ENCODE data around the gene FAM184A. TPM values are rescaled to one million over a fixed set of nuclear protein-coding genes. Genes with fewer than 3 reads are reported as not detected.
A peak's percentile ranks its signal among the peaks of the same experiment; 100 is the strongest.

FAM184A gene
- total RNA-seq, 1 experiment from 2014 or later: 1.3 TPM

DNA sequence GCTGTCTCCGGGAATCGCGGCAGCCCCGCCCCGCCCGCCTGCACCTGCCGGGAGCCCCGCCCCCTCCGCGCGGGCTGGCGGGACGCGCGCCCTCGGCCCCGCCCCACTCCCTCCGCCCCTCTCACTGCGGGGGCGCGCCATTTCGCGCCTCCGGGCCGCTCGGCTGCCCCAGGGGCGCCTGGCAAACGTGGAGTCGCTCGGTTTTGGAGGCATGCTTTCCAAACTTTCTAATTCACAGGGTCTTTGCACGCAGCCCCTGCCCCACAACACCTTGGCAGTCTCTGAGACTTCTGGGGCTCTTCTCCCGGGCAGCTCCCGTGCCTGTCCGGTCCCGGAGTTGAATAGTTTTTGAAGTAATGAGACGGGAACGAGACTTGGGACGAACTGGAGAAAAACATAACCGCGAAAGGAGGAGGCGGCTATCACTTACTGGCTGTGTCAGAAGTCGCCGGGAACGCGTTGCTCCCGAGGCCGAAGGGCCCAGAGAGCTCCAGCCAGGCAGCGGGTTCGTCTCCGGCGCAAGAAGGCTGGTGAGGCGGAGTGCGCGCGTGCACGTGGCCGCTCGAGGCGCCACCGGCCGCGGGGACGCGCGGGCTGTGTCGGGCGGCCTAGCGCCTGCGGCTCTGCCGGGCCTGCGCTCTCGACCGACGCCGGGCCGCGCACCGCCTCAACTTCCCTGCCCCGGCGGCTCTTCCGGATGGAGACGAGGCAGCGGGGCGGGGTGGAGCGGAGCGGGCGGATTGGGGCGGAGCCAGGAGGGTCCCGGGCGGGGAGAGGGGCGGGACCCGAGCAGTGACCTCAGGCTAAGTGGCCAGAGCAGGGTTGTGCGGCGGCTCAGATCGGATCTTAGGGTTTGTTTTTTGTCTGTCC lies 143.8 kb downstream of the FAM184A start, which contains the start of gene MCM9:
TSS of gene MCM9 (minus strand) at position 699 of the 870 bp plus-strand sequence. CDS start 3,436 bp downstream, outside the sequence.
- Mint-ChIP-seq H3K9me3 (ENCODE audit: unreplicated experiment) (no peaks in the 10 kb centered on the region), H3K27me3 (ENCODE audit: insufficient read depth, unreplicated experiment) (no peaks in the 10 kb centered on the region), H3K4me1 (ENCODE audit: insufficient read depth, unreplicated experiment) (peaks cover 23% of the 10 kb centered on the region), H3K27ac (ENCODE audit: low read depth, unreplicated experiment) (peak within 1 kb of the TSS; percentile 82), H3K4me3 (ENCODE audit: unreplicated experiment) (peak within 1 kb of the TSS; percentile 85), H3K36me3 (ENCODE audit: insufficient read depth, unreplicated experiment) (peaks cover 9% of the 10 kb centered on the region)
- no TSS peak for BruUV-seq (replicated peaks)
- TF ChIP-seq, protein P1, sequence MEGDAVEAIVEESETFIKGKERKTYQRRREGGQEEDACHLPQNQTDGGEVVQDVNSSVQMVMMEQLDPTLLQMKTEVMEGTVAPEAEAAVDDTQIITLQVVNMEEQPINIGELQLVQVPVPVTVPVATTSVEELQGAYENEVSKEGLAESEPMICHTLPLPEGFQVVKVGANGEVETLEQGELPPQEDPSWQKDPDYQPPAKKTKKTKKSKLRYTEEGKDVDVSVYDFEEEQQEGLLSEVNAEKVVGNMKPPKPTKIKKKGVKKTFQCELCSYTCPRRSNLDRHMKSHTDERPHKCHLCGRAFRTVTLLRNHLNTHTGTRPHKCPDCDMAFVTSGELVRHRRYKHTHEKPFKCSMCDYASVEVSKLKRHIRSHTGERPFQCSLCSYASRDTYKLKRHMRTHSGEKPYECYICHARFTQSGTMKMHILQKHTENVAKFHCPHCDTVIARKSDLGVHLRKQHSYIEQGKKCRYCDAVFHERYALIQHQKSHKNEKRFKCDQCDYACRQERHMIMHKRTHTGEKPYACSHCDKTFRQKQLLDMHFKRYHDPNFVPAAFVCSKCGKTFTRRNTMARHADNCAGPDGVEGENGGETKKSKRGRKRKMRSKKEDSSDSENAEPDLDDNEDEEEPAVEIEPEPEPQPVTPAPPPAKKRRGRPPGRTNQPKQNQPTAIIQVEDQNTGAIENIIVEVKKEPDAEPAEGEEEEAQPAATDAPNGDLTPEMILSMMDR (IDR thresholded peaks at IDR 0.05; ENCODE audit: unreplicated experiment): no peak
- intact Hi-C loops (cut with micrococcal nuclease): loop anchor here (1.0 kb wide), 1 partner anchor 40 kb away; the partner anchor contains the start of gene ASF1A
- POLR2A ChIA-PET: interaction anchor here (0.6 to 2.5 kb wide), 16 partner anchors 9 to 1264 kb away, joined by 3 to 35 read pairs (median 4); partner anchors contain the start of gene ASF1A
- CTCF ChIA-PET: interaction anchor here (0.7 to 1.0 kb wide), 5 partner anchors 29 to 1555 kb away, joined by 3 read pairs; partner anchors contain the start of gene ASF1A
- DNase-seq (ENCODE audit: unreplicated experiment): peak; percentile 85

DNA sequence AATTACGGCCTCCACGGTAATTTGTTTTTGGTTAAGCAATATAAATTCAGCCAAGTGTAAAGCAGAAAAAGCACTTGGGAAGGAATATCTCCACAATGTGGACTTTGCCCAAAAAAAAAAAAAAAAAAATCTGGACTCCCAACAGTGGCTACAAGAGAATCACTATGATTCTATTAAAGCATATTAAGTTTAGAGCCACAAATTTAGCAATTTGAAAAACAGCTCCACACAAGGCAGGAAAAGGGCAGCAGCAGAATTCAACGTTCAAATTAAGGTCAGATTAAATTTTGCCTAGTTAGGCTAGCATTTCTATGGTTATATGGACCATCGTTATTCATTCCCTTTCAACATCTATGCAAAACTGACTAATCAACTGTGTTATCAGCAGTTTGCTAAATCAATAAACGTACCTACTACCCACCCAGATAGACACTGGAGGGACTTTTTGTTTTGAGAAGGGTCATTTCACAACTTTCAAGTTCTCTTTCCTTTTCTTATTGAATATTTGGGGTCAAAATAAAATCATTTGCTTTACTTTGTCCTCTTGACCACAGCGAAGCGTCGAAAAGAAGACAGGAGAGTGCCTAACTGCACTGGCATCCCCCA lies 144.5 kb downstream of the FAM184A start:
- no peak overlapping the region for H3K27ac Mint-ChIP-seq (ENCODE audit: low read depth, unreplicated experiment)
- peaks cover 23% of the 10 kb centered on the region for H3K4me1 Mint-ChIP-seq (ENCODE audit: insufficient read depth, unreplicated experiment)
- DNase-seq (ENCODE audit: unreplicated experiment): peak; percentile 0
- CTCF ChIA-PET: interaction anchor here (0.7 to 1.2 kb wide), 3 partner anchors 21 to 1554 kb away, joined by 3 to 4 read pairs (median 3); no protein-coding TSS in a partner anchor
- intact Hi-C loops (cut with micrococcal nuclease): no loop called here
- TF ChIP-seq, protein P1 (IDR thresholded peaks at IDR 0.05; ENCODE audit: unreplicated experiment): no peak
- no peaks in the 10 kb centered on the region for H3K9me3 Mint-ChIP-seq (ENCODE audit: unreplicated experiment)
- H3K4me3 Mint-ChIP-seq (ENCODE audit: unreplicated experiment): peak overlapping the region; percentile 85
- POLR2A ChIA-PET: interaction anchor here (0.6 to 2.5 kb wide), 12 partner anchors 10 to 417 kb away, joined by 3 to 35 read pairs (median 4); partner anchors contain the start of gene ASF1A
- H3K36me3 Mint-ChIP-seq (ENCODE audit: insufficient read depth, unreplicated experiment): peaks cover 17% of the 10 kb centered on the region
- TSS peak; percentile 32 for BruUV-seq (replicated peaks)
- H3K27me3 Mint-ChIP-seq (ENCODE audit: insufficient read depth, unreplicated experiment): no peaks in the 10 kb centered on the region

DNA sequence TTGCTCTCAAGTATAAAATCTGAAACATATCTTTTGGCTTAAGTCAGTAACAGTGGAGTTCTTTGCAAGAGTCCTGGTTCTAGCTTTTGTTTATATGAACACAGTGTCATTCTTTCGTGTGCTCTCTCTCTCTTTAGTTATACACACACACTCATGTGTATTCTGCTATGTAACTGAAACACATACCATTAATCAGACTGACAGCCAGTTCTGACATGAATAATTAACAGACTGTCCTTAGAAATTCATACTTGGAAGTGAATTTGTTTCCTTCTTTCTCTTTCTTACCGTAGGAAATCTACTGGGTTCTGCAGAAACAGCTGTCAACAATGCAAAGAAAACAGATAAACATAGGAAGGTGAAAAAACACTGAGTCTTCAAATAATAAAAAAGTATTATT lies 146.0 kb downstream of the FAM184A start:
- H3K9me3 Mint-ChIP-seq (ENCODE audit: unreplicated experiment): no peaks in the 10 kb centered on the region
- no TSS peak for BruUV-seq (replicated peaks)
- intact Hi-C loops (cut with micrococcal nuclease): no loop called here
- H3K4me3 Mint-ChIP-seq (ENCODE audit: unreplicated experiment): no peak overlapping the region
- CTCF ChIA-PET: no interaction called here
- POLR2A ChIA-PET: interaction anchor here (0.5 to 1.1 kb wide), 2 partner anchors 13 to 14 kb away, joined by 3 read pairs; no protein-coding TSS in a partner anchor
- H3K27me3 Mint-ChIP-seq (ENCODE audit: insufficient read depth, unreplicated experiment): no peaks in the 10 kb centered on the region
- peaks cover 23% of the 10 kb centered on the region for H3K4me1 Mint-ChIP-seq (ENCODE audit: insufficient read depth, unreplicated experiment)
- H3K36me3 Mint-ChIP-seq (ENCODE audit: insufficient read depth, unreplicated experiment): peaks cover 30% of the 10 kb centered on the region
- DNase-seq (ENCODE audit: unreplicated experiment): no peak
- TF ChIP-seq, protein P1 (IDR thresholded peaks at IDR 0.05; ENCODE audit: unreplicated experiment): no peak
- H3K27ac Mint-ChIP-seq (ENCODE audit: low read depth, unreplicated experiment): no peak overlapping the region

DNA sequence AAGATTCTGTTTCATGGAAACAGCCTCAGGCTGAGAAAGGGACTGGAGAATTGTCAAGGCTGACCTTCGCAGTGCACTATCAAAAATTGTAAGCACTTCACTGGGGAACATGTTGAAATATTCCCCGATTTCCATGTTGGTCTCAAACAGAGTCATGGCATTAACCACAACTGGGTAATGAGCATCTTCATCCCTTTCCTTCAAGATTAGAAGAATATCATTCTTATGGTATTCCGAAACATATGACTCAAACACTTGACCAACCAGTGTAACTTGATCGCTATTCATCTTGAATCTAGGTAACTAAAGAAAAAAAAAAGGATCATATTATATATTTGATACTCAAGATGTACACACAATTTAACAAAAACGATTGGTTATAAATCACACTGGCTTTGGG lies 147.0 kb downstream of the FAM184A start:
- no peaks in the 10 kb centered on the region for H3K27me3 Mint-ChIP-seq (ENCODE audit: insufficient read depth, unreplicated experiment)
- TF ChIP-seq, protein P1 (IDR thresholded peaks at IDR 0.05; ENCODE audit: unreplicated experiment): no peak
- no peaks in the 10 kb centered on the region for H3K9me3 Mint-ChIP-seq (ENCODE audit: unreplicated experiment)
- BruUV-seq (replicated peaks): no TSS peak
- H3K4me3 Mint-ChIP-seq (ENCODE audit: unreplicated experiment): no peak overlapping the region
- H3K4me1 Mint-ChIP-seq (ENCODE audit: insufficient read depth, unreplicated experiment): peaks cover 23% of the 10 kb centered on the region
- peaks cover 34% of the 10 kb centered on the region for H3K36me3 Mint-ChIP-seq (ENCODE audit: insufficient read depth, unreplicated experiment)
- H3K27ac Mint-ChIP-seq (ENCODE audit: low read depth, unreplicated experiment): no peak overlapping the region
- CTCF ChIA-PET: no interaction called here
- POLR2A ChIA-PET: no interaction called here
- no peak for DNase-seq (ENCODE audit: unreplicated experiment)
- intact Hi-C loops (cut with micrococcal nuclease): no loop called here

Data from MCF 10A (cell line).